OCI-LY7 (cell line): ENCODE results near the gene TC2N.

Experiments
- CTCF ChIP-seq: fragments of 200-600 bp; sonication (generic); conservative IDR thresholded peaks from 2 replicates; pipeline ENCODE4 v1.5.1; 2014; ENCODE audit warnings: mild to moderate bottlenecking, antibody characterized with exemption, low read length, moderate library complexity, mixed read lengths
- EZH2phosphoT487 ChIP-seq: fragments of 200-600 bp; sonication (generic); IDR thresholded peaks from 2 replicates; pipeline ENCODE4 v1.6.1; 2018; ENCODE audit warnings: low read depth, borderline replicate concordance, mild to moderate bottlenecking, mixed run types, antibody characterized with exemption, low read length, moderate library complexity, mixed read lengths

GRCh38 chr14:91886961-91887360 is 19.6 kb upstream of the TC2N start:
- TF ChIP-seq CTCF (no peak), EZH2phosphoT487 (no peak)
